Measurements from ENCODE around the gene ZNF221. TPM values are rescaled to one million over a fixed set of nuclear protein-coding genes. Genes with fewer than 3 reads are reported as not detected.

Gene ZNF221
- 0.38 to 0.77 TPM (median 0.64 TPM) in 5 replicates for total RNA-seq (2022; extraction: Qiagen RNA extraction)

GRCh38 chr19:43950834-43951645 lies at the start of gene ZNF221:
ZNF221 (plus strand) TSS chr19:43951228; CDS start chr19:43962727, 11,499 bp downstream.

GRCh38 chr19:43934985-43935708 lies 15.9 kb upstream of the ZNF221 start, which contains the start of gene ZNF45:
ZNF45 (minus strand) TSS chr19:43935282; CDS start chr19:43922185, 13,097 bp downstream.

GRCh38 chr19:43983912-43984686 lies 33.1 kb downstream of the ZNF221 start, which contains the start of gene ZNF155:
ZNF155 (plus strand) TSS chr19:43984188; CDS start chr19:43988544, 4,356 bp downstream.

DNA sequence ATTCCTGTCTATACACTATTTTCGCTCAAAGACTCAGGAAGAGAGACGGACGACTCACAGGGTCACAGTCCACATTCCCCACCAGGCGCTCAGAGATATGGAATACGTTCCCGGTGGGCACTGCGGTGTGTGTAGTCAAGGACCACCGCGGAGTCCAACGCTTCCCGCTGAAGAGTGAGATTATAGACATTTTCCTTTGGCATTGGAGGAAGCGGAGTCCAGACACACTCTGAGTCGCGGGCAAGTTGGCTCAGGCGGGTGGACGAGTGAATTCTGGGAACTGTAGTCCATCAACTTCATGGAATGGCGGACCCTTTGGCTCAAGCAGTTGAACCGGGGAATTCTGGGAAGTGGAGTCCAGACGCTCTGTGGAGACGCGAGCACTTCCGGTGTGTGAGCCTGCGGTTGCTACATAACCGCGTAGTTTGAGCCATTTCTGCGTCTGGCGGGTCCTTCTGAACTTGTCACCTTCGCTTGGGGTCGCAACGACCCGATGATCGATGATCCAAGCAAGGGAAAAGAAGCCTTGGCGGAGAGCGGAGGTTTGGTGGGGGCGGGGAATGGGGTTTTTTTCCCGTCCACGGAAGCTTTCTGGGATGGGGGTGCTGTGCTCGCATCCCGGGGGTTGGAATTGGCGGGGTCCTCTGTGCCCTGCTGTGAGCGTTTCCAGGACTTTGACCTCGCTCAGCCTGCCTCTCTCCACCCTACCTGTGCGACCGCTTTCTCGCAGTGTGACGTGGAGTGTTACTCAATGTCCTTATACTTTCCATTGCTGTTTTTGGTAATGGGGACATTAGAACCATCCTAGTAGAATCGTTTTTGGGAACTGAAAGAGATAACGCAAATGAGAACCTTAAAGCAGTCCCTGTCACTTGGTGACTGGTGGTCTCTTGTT lies 51.8 kb downstream of the ZNF221 start, which contains the start of gene ZNF230:
TSS of gene ZNF230 (plus strand) at position 392 of the 895 bp plus-strand sequence. CDS start 4,122 bp downstream, outside the sequence.

Other genes with a start within 250 kb of the ZNF221 start
- gene IRGC, start 235.2 kb upstream of the ZNF221 start, total RNA-seq (2022; extraction: Qiagen RNA extraction), result not detected in 5 replicates
- gene SMG9, start 196.3 kb upstream of the ZNF221 start, total RNA-seq (2022; extraction: Qiagen RNA extraction), result 39.2 to 70.8 TPM (median 56.3 TPM) in 5 replicates
- 35.0 to 49.2 TPM (median 46.8 TPM) in 5 replicates for gene KCNN4, start 170.3 kb upstream of the ZNF221 start, total RNA-seq (2022; extraction: Qiagen RNA extraction)
- 0.09 to 0.32 TPM (median 0.16 TPM) in 5 replicates for gene LYPD5, start 148.8 kb upstream of the ZNF221 start, total RNA-seq (2022; extraction: Qiagen RNA extraction)
- 4.8 to 6.8 TPM (median 6.3 TPM) in 5 replicates for gene ZNF283, start 123.9 kb upstream of the ZNF221 start, total RNA-seq (2022; extraction: Qiagen RNA extraction)
- 0.16 to 0.34 TPM (median 0.33 TPM) in 5 replicates for gene ZNF404, start 67.3 kb upstream of the ZNF221 start, total RNA-seq (2022; extraction: Qiagen RNA extraction)
- 9.1 to 12.0 TPM (median 10.8 TPM) in 5 replicates for gene ZNF45, start 15.9 kb upstream of the ZNF221 start, total RNA-seq (2022; extraction: Qiagen RNA extraction)
- 2.5 to 4.0 TPM (median 3.0 TPM) in 5 replicates for gene ZNF155, start 33.0 kb downstream of the ZNF221 start, total RNA-seq (2022; extraction: Qiagen RNA extraction)
- 2.2 to 3.2 TPM (median 2.6 TPM) in 5 replicates for gene ZNF230, start 51.7 kb downstream of the ZNF221 start, total RNA-seq (2022; extraction: Qiagen RNA extraction)
- gene ZNF222, start 74.2 kb downstream of the ZNF221 start, total RNA-seq (2022; extraction: Qiagen RNA extraction), result 3.1 to 3.9 TPM (median 3.6 TPM) in 5 replicates
- 1.8 to 3.5 TPM (median 2.4 TPM) in 5 replicates for gene ZNF223, start 100.8 kb downstream of the ZNF221 start, total RNA-seq (2022; extraction: Qiagen RNA extraction)
- 0.26 to 0.59 TPM (median 0.53 TPM) in 5 replicates for gene ZNF284, start 120.9 kb downstream of the ZNF221 start, total RNA-seq (2022; extraction: Qiagen RNA extraction)
- 7.4 to 10.9 TPM (median 8.5 TPM) in 5 replicates for gene ZNF224, start 143.1 kb downstream of the ZNF221 start, total RNA-seq (2022; extraction: Qiagen RNA extraction)
- 2.6 to 3.6 TPM (median 3.1 TPM) in 5 replicates for gene ZNF225, start 162.2 kb downstream of the ZNF221 start, total RNA-seq (2022; extraction: Qiagen RNA extraction)
- gene ZNF234, start 190.3 kb downstream of the ZNF221 start, total RNA-seq (2022; extraction: Qiagen RNA extraction), result 1.5 to 2.8 TPM (median 2.0 TPM) in 5 replicates
- 18.8 to 21.0 TPM (median 20.0 TPM) in 5 replicates for gene ZNF226, start 213.9 kb downstream of the ZNF221 start, total RNA-seq (2022; extraction: Qiagen RNA extraction)

All from A549 treated with dexamethasone at 1 μM for 4 hours (cell line).